OCI-LY1 (cell line): Measurements from ENCODE around the gene LHX1.

ENCODE experiments used
- H2AFZ ChIP-seq: fragments of 200-600 bp; sonication (generic), shearing (Covaris generic); 2 replicates; pipeline ENCODE4 v1.6.0; 2014; ENCODE audit warnings: antibody characterized with exemption, mild to moderate bottlenecking, low read length
- H3F3A ChIP-seq: fragments of 200-600 bp; sonication (generic), shearing (Covaris generic); 2 replicates; pipeline ENCODE4 v1.6.0; 2014; ENCODE audit warnings: mild to moderate bottlenecking, antibody characterized with exemption, low read length, moderate library complexity; ENCODE audit not compliant: insufficient read depth
- H3K27ac ChIP-seq: fragments of 200-600 bp; sonication (generic); 2 replicates; pipeline ENCODE4 v1.5.1; 2014; ENCODE audit warnings: low read length, mixed run types, mild to moderate bottlenecking, low read depth; ENCODE audit not compliant: poor library complexity, severe bottlenecking
- H3K27me3 ChIP-seq: fragments of 200-600 bp; sonication (generic); 2 replicates; pipeline ENCODE4 v1.6.0; 2014; ENCODE audit warnings: antibody characterized with exemption, mild to moderate bottlenecking, low read length, moderate library complexity; ENCODE audit not compliant: insufficient read depth
- H3K36me3 ChIP-seq: fragments of 200-600 bp; sonication (generic); 2 replicates; pipeline ENCODE4 v1.6.1; 2014; ENCODE audit warnings: mild to moderate bottlenecking, antibody characterized with exemption, low read length, moderate library complexity, mixed read lengths; ENCODE audit not compliant: insufficient read depth
- H3K4me1 ChIP-seq: fragments of 200-600 bp; sonication (generic); 2 replicates; pipeline ENCODE4 v1.5.1; 2014; ENCODE audit warnings: mild to moderate bottlenecking, low read length, moderate library complexity; ENCODE audit not compliant: insufficient read depth, severe bottlenecking
- H3K4me2 ChIP-seq: fragments of 200-600 bp; sonication (generic), shearing (Covaris generic); 2 replicates; pipeline ENCODE4 v1.6.1; 2014; ENCODE audit warnings: low read length
- H3K4me3 ChIP-seq: fragments of 200-600 bp; sonication (generic); 2 replicates; pipeline ENCODE4 v1.5.1; 2014; ENCODE audit warnings: low read length, low read depth, mild to moderate bottlenecking, mixed read lengths; ENCODE audit not compliant: poor library complexity, severe bottlenecking
- H3K79me2 ChIP-seq: fragments of 200-600 bp; shearing (Covaris generic); 2 replicates; pipeline ENCODE4 v1.6.1; 2016; ENCODE audit warnings: mixed run types, low read length, mixed read lengths; ENCODE audit not compliant: insufficient read depth
- H3K9ac ChIP-seq: fragments of 200-600 bp; sonication (generic), shearing (Covaris generic); 2 replicates; pipeline ENCODE4 v1.6.1; 2014; ENCODE audit warnings: mild to moderate bottlenecking, low read length, mixed read lengths
- H3K9me2 ChIP-seq: fragments of 200-600 bp; sonication (generic), shearing (Covaris generic); 2 replicates; pipeline ENCODE4 v1.6.1; 2014; ENCODE audit warnings: low read depth, mild to moderate bottlenecking, low read length, mixed read lengths
- H3K9me3 ChIP-seq: fragments of 200-600 bp; shearing (Covaris generic); 2 replicates; pipeline ENCODE4 v1.6.1; 2014; ENCODE audit warnings: low read length, mixed read lengths
- H4K20me1 ChIP-seq: fragments of 200-600 bp; sonication (generic), shearing (Covaris generic); 2 replicates; pipeline ENCODE4 v1.6.0; 2016; ENCODE audit warnings: mild to moderate bottlenecking, low read length; ENCODE audit not compliant: insufficient read depth
- CTCF ChIP-seq: fragments of 200-600 bp; sonication (generic), shearing (Covaris generic); IDR thresholded peaks from 2 replicates; pipeline ENCODE4 v1.5.1; 2017; ENCODE audit warnings: mild to moderate bottlenecking, antibody characterized with exemption, low read length, moderate library complexity, mixed read lengths
- EZH2 ChIP-seq: fragments of 200-600 bp; sonication (generic), shearing (Covaris generic); IDR thresholded peaks from 2 replicates; pipeline ENCODE4 v1.8.0; 2017; ENCODE audit warnings: borderline replicate concordance, mixed run types, mild to moderate bottlenecking, antibody characterized with exemption, low read length, moderate library complexity, mixed read lengths

LHX1 gene

DNA sequence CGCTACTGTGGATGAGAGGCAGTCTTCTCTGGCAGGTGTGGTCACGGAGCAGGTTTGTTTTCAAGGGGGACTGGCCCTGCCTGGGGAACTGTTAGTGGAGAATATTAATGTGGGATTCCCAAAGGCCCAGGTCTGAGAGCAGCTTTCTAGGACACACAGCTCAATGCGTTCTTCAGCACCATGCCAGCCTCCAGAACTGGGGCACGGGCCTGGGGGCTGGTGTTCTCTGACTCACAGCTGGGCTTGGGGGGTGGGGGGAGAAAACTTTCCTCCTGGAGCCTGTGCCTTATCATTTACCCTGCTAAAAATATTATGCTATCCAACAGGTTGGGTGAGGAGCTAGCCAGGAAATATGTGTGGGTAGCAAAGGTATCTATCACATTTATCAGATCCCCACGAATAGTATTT lies 13.5 kb upstream of the LHX1 start:
- Histone ChIP-seq H3K36me3 (no peaks in the 10 kb centered on the region), H2AFZ (no peak overlapping the region), H4K20me1 (no peaks in the 10 kb centered on the region), H3K27me3 (0 out of 2 replicates have a peak, but pooled peaks cover 5% of the 10 kb centered on the region), H3K4me2 (no peak overlapping the region), H3K4me3 (no peak overlapping the region), H3K9me2 (no peaks in the 10 kb centered on the region), H3K9me3 (no peaks in the 10 kb centered on the region), H3F3A (no peaks in the 10 kb centered on the region), H3K4me1 (peaks cover 10% of the 10 kb centered on the region), H3K9ac (no peak overlapping the region), H3K79me2 (no peaks in the 10 kb centered on the region), H3K27ac (no peak overlapping the region)
- TF ChIP-seq EZH2, result no peak
- no peak for TF ChIP-seq CTCF

- H3K27me3 ChIP-seq, result no peaks in the 10 kb centered on the region
- no peak overlapping the region for H3K9ac ChIP-seq
- H3K4me1 ChIP-seq, result peaks cover 10% of the 10 kb centered on the region
- no peak overlapping the region for H3K4me3 ChIP-seq
- TF ChIP-seq EZH2, result no peak
- TF ChIP-seq CTCF, result no peak
- H4K20me1 ChIP-seq, result no peaks in the 10 kb centered on the region
- no peaks in the 10 kb centered on the region for H3K36me3 ChIP-seq
- H3K79me2 ChIP-seq, result no peaks in the 10 kb centered on the region
- H3K4me2 ChIP-seq, result no peak overlapping the region
- no peaks in the 10 kb centered on the region for H3F3A ChIP-seq
- H3K9me2 ChIP-seq, result no peaks in the 10 kb centered on the region
- H3K9me3 ChIP-seq, result no peaks in the 10 kb centered on the region
- H3K27ac ChIP-seq, result no peak overlapping the region
- no peak overlapping the region for H2AFZ ChIP-seq
Observed at GRCh38 chr17:36926226-36926625, 11.0 kb upstream of the LHX1 start.

- no peak overlapping the region for H3K4me2 ChIP-seq
- no peaks in the 10 kb centered on the region for H3K9me2 ChIP-seq
- H3K9me3 ChIP-seq, result no peaks in the 10 kb centered on the region
- no peaks in the 10 kb centered on the region for H3K27me3 ChIP-seq
- H3K36me3 ChIP-seq, result no peaks in the 10 kb centered on the region
- H3K4me1 ChIP-seq, result peaks cover 10% of the 10 kb centered on the region
- no peak overlapping the region for H3K4me3 ChIP-seq
- no peaks in the 10 kb centered on the region for H3K79me2 ChIP-seq
- H3K27ac ChIP-seq, result no peak overlapping the region
- no peaks in the 10 kb centered on the region for H4K20me1 ChIP-seq
- no peak overlapping the region for H2AFZ ChIP-seq
- H3K9ac ChIP-seq, result no peak overlapping the region
- no peak for TF ChIP-seq CTCF
- no peak for TF ChIP-seq EZH2
- no peaks in the 10 kb centered on the region for H3F3A ChIP-seq
Observed at GRCh38 chr17:36926701-36927100, 10.6 kb upstream of the LHX1 start.
